ENCODE results near the gene TMEM52. TPM values are rescaled to one million over a fixed set of nuclear protein-coding genes. Genes with fewer than 3 reads are reported as not detected.

Gene TMEM52
- total and polyA plus RNA-seq, 9 of the 15 experiments (the other 6 are each of a cell fraction or from before 2014, with no cell fraction given), result 0.37 to 22.5 (median 6.8) TPM

- TF ChIP-seq ILF3 (IDR thresholded peaks at IDR 0.05; ENCODE audit: borderline replicate concordance) (0 out of 2 replicates have a peak, but pooled peaks have one; percentile 67), U2AF1 (optimal IDR thresholded peaks at IDR 0.05; ENCODE audit: low read depth, low read length) (peak; percentile 57), BRF2 (IDR thresholded peaks at IDR 0.05; ENCODE audit: borderline replicate concordance, insufficient read depth, insufficient read length) (no peak), HDGF (IDR thresholded peaks at IDR 0.05) (no peak), MED1 (CRISPR knock-in tag; IDR thresholded peaks at IDR 0.05; ENCODE audit: borderline replicate concordance) (no peak), MBD2 (IDR thresholded peaks at IDR 0.05; ENCODE audit: borderline replicate concordance, low read depth) (no peak), ZNF655 (CRISPR knock-in tag; IDR thresholded peaks at IDR 0.05) (no peak), CGGBP1 (CRISPR knock-in tag; IDR thresholded peaks at IDR 0.05) (no peak), PHB (CRISPR knock-in tag; IDR thresholded peaks at IDR 0.05) (no peak), HDAC8 (tag; IDR thresholded peaks at IDR 0.05) (no peak), CREBBP (IDR thresholded peaks at IDR 0.05; ENCODE audit: low read depth, low read length) (no peak), BDP1 (IDR thresholded peaks at IDR 0.05; ENCODE audit: insufficient read depth, insufficient read length) (no peak), ZNF668 (CRISPR knock-in tag; IDR thresholded peaks at IDR 0.05) (no peak), NFXL1 (CRISPR knock-in tag; IDR thresholded peaks at IDR 0.05) (no peak), ZNF354B (CRISPR knock-in tag; IDR thresholded peaks at IDR 0.05) (no peak), HOMEZ (CRISPR knock-in tag; IDR thresholded peaks at IDR 0.05) (no peak), ZNF586 (CRISPR knock-in tag; conservative IDR thresholded peaks at IDR 0.05) (0 out of 2 replicates have a peak, but pooled peaks have one; percentile 46), ZNF766 (CRISPR knock-in tag; conservative IDR thresholded peaks at IDR 0.05) (no peak; the same call in 1 of the 2 replicates), ESRRB (CRISPR knock-in tag; IDR thresholded peaks at IDR 0.05; ENCODE audit: borderline replicate concordance) (no peak), ATF6 (CRISPR knock-in tag; IDR thresholded peaks at IDR 0.05) (no peak), THRB (CRISPR knock-in tag; conservative IDR thresholded peaks at IDR 0.05) (no peak), KLF10 (CRISPR knock-in tag; IDR thresholded peaks at IDR 0.05) (no peak)
Observed at GRCh38 chr1:1889847-1890505, 29.1 kb downstream of the TMEM52 start (continued).

Measured in K562 (cell line).